ENCODE results near the gene CLPX.

GRCh38 chr15:65196637-65197336 lies 11.6 kb upstream of the CLPX start:
- TF ChIP-seq CTCF (IDR thresholded peaks at IDR 0.05; ENCODE audit: low read length) (no peak), EZH2 (optimal IDR thresholded peaks at IDR 0.05; ENCODE audit: low read depth, low read length) (no peak)
